SK-N-SH (cell line): ENCODE results near the gene EBF3. TPM values are rescaled to one million over a fixed set of nuclear protein-coding genes. Genes with fewer than 3 reads are reported as not detected.
A peak's percentile ranks its signal among the peaks of the same experiment; 100 is the strongest.

Source experiments
- CTCF ChIA-PET: fragments of 300-600, 350-600 bp; formaldehyde crosslinking; extraction: SDS; loops from one replicate; lab custom pipeline; 2021; lab: Yijun Ruan, JAX
- POLR2A ChIA-PET: fragments of 350-600 bp; sonication (Branson Sonifier 250); formaldehyde crosslinking; extraction: SDS; loops from one replicate; lab custom pipeline; 2020; ENCODE audit warnings: antibody characterized with exemption, inconsistent platforms; lab: Yijun Ruan, JAX
- DNase-seq: peaks from one replicate; pipeline ENCODE4 v3.0.0; 2012
- H2AFZ ChIP-seq: fragments of 200-600 bp; sonication (generic); 2 replicates; pipeline ENCODE4 v1.8.1; 2016; ENCODE audit warnings: antibody characterized with exemption, mild to moderate bottlenecking, low read depth
- H3F3A ChIP-seq: fragments of 200-600 bp; sonication (generic); replicated peaks from 2 replicates; pipeline ENCODE3; 2016; ENCODE audit warnings: antibody characterized with exemption, mild to moderate bottlenecking; ENCODE audit not compliant: insufficient read depth
- H3K27ac ChIP-seq, 2 experiments: fragments of 200-500 bp in 1 of 2; fragments of 200-600 bp in 1 of 2; sonication (Bioruptor generic) in 1 of 2; sonication (generic), shearing (Covaris generic) in 1 of 2; 2 replicates each; pipeline versions ENCODE4 v1.5.1 to v1.6.1; 2014 to 2016; ENCODE audit warnings: low read depth in 2 of 2, inconsistent platforms in 1 of 2, low read length in 1 of 2, mild to moderate bottlenecking in 1 of 2, mixed read lengths in 1 of 2
- H3K27me3 ChIP-seq: fragments of 200-600 bp; sonication (generic), shearing (Covaris generic); 2 replicates; pipeline ENCODE4 v1.6.1; 2016; ENCODE audit warnings: mixed run types; ENCODE audit not compliant: insufficient read depth
- H3K36me3 ChIP-seq, 2 experiments: fragments of 200-500 bp in 1 of 2; fragments of 200-600 bp in 1 of 2; sonication (Bioruptor generic) in 1 of 2; sonication (generic) in 1 of 2; replicated peaks in 1 of 2; 2 replicates each; pipeline versions ENCODE3 to v1.5.1; 2014 to 2016; ENCODE audit warnings: low read length in 1 of 2, mild to moderate bottlenecking in 1 of 2; ENCODE audit not compliant: insufficient read depth in 2 of 2, control insufficient read depth in 1 of 2
- H3K4me1 ChIP-seq, 2 experiments: fragments of 200-500 bp in 1 of 2; fragments of 200-600 bp in 1 of 2; sonication (Bioruptor generic) in 1 of 2; sonication (generic), shearing (Covaris generic) in 1 of 2; 2 replicates each; pipeline versions ENCODE4 v1.5.1 to v1.6.1; 2014 to 2016; ENCODE audit warnings: low read depth in 1 of 2, low read length in 1 of 2, mixed run types in 1 of 2; ENCODE audit not compliant: insufficient read depth in 2 of 2, control insufficient read depth in 1 of 2
- H3K4me2 ChIP-seq: fragments of 200-600 bp; sonication (generic), shearing (Covaris generic); 2 replicates; pipeline ENCODE4 v1.6.1; 2017; ENCODE audit warnings: mixed run types
- H3K4me3 ChIP-seq, 2 experiments: fragments of 200-500 bp in 1 of 2; fragments of 200-600 bp in 1 of 2; sonication (Bioruptor generic) in 1 of 2; sonication (generic), shearing (Covaris generic) in 1 of 2; 2 replicates each; pipeline versions ENCODE4 v1.5.1 to v1.8.1; 2014 to 2016; ENCODE audit warnings: low read depth in 2 of 2, inconsistent platforms in 1 of 2, low read length in 1 of 2, mild to moderate bottlenecking in 1 of 2, mixed read lengths in 1 of 2, moderate library complexity in 1 of 2
- H3K79me2 ChIP-seq: fragments of 200-600 bp; sonication (generic); 2 replicates; pipeline ENCODE4 v1.8.1; 2017; ENCODE audit warnings: mild to moderate bottlenecking; ENCODE audit not compliant: insufficient read depth
- H3K9ac ChIP-seq: fragments of 200-600 bp; sonication (generic); 2 replicates; pipeline ENCODE4 v1.6.1; 2017; ENCODE audit warnings: mixed run types
- H3K9me2 ChIP-seq: fragments of 200-600 bp; sonication (generic); 2 replicates; pipeline ENCODE4 v1.6.1; 2017; ENCODE audit warnings: mixed run types
- H3K9me3 ChIP-seq: fragments of 200-600 bp; sonication (generic); 2 replicates; pipeline ENCODE4 v1.6.1; 2017; ENCODE audit warnings: mixed run types, mild to moderate bottlenecking, moderate library complexity
- H4K20me1 ChIP-seq: fragments of 200-600 bp; sonication (generic); 2 replicates; pipeline ENCODE4 v1.6.1; 2017; ENCODE audit warnings: mild to moderate bottlenecking, mixed run types; ENCODE audit not compliant: insufficient read depth
- CHD2 ChIP-seq: fragments of 150-350 bp; IDR thresholded peaks from 2 replicates; pipeline ENCODE4 v1.6.1; 2018; ENCODE audit warnings: low read length; ENCODE audit not compliant: partially characterized antibody
- CTCF ChIP-seq: fragments of 200-600 bp; sonication (generic); IDR thresholded peaks from 2 replicates; pipeline ENCODE4 v1.6.1; 2017; ENCODE audit warnings: antibody characterized with exemption, mild to moderate bottlenecking, moderate library complexity
- ELF1 ChIP-seq: IDR thresholded peaks from 2 replicates; pipeline ENCODE4 v1.4.0; 2012
- EP300 ChIP-seq, 2 experiments: IDR thresholded peaks; 2 replicates each; pipeline versions ENCODE4 v1.4.0 to v1.6.1; 2012; ENCODE audit warnings: borderline replicate concordance in 1 of 2, low read depth in 1 of 2, low read length in 1 of 2
- FOXM1 ChIP-seq: IDR thresholded peaks from 2 replicates; pipeline ENCODE4 v1.4.0; 2012; ENCODE audit warnings: low read depth, mild to moderate bottlenecking
- GABPA ChIP-seq: IDR thresholded peaks from 2 replicates; pipeline ENCODE4 v1.4.0; 2012; ENCODE audit warnings: low read depth, mild to moderate bottlenecking
- GATA2 ChIP-seq: sonication (generic); formaldehyde crosslinking; IDR thresholded peaks from 2 replicates; pipeline ENCODE4 v1.5.0; 2020; ENCODE audit warnings: mild to moderate bottlenecking, missing genetic modification reagents
- MEF2A ChIP-seq: IDR thresholded peaks from 2 replicates; pipeline ENCODE4 v1.4.0; 2012; ENCODE audit warnings: low read depth, borderline replicate concordance
- MXI1 ChIP-seq: IDR thresholded peaks from 2 replicates; pipeline ENCODE4 v1.6.1; 2012; ENCODE audit warnings: mild to moderate bottlenecking, low read depth, low read length, improper control_type of control experiment
- POLR2AphosphoS5 ChIP-seq: IDR thresholded peaks from 2 replicates; pipeline ENCODE4 v1.6.1; 2012; ENCODE audit warnings: low read depth, low read length
- RAD21 ChIP-seq: IDR thresholded peaks from 2 replicates; pipeline ENCODE4 v1.6.1; 2012; ENCODE audit warnings: mild to moderate bottlenecking, low read length
- RCOR1 ChIP-seq: fragments of 150-350 bp; IDR thresholded peaks from 2 replicates; pipeline ENCODE4 v1.6.1; 2017; ENCODE audit warnings: antibody characterized with exemption, low read length
- RXRA ChIP-seq: IDR thresholded peaks from 2 replicates; pipeline ENCODE4 v1.4.0; 2012; ENCODE audit warnings: low read depth, mild to moderate bottlenecking, borderline replicate concordance
- SMC3 ChIP-seq: IDR thresholded peaks from 2 replicates; pipeline ENCODE4 v1.6.1; 2012; ENCODE audit warnings: low read depth, low read length, improper control_type of control experiment
- TEAD4 ChIP-seq: IDR thresholded peaks from 2 replicates; pipeline ENCODE4 v1.4.0; 2012; ENCODE audit warnings: mild to moderate bottlenecking, borderline replicate concordance; ENCODE audit not compliant: insufficient read depth
- USF2 ChIP-seq: fragments of 150-350 bp; IDR thresholded peaks from 2 replicates; pipeline ENCODE4 v1.6.1; 2017; ENCODE audit warnings: antibody characterized with exemption, low read length, low read depth, borderline replicate concordance
- WGBS: methylation state at CpG from one replicate; pipeline ENCODE4 v1.1.6; 2017; ENCODE audit warnings: low lambda C conversion rate; 5-methylcytosine and 5-hydroxymethylcytosine counted together
- polyA plus RNA-seq, 3 experiments: library from polyadenylated mRNA; depleted of rRNA; stranded (reverse); fragments of >200 nt; gene quantifications; 2 replicates each; pipeline ENCODE4 v1.2.3, GENCODE V29; 2012
- TF ChIP-seq, protein P1 (sequence below): fragments of 150-350 bp; IDR thresholded peaks from 2 replicates; pipeline ENCODE4 v1.6.1; 2016; ENCODE audit warnings: mild to moderate bottlenecking, low read depth, low read length
- TF ChIP-seq, protein P2 (sequence below): IDR thresholded peaks from 2 replicates; pipeline ENCODE4 v1.4.0; 2012; ENCODE audit warnings: low read depth, borderline replicate concordance
- TF ChIP-seq, protein P3 (sequence below): IDR thresholded peaks from 2 replicates; pipeline ENCODE4; 2012

Gene EBF3
- polyA plus RNA-seq, 1 of the 3 experiments (the other 2 are of a cell fraction): not detected

- Histone ChIP-seq H3K27me3 (peaks cover 65% of the 10 kb centered on the region), H4K20me1 (no peaks in the 10 kb centered on the region), H3K4me2 (no peak overlapping the region), H3K27ac (no peak overlapping the region), H3K4me3 (no peak overlapping the region), H2AFZ (no peak overlapping the region), H3K4me1 (peaks cover 0 to 6% of the 10 kb centered on the region in 2 experiments; a peak in 2 of 4 replicates), H3K36me3 (no peaks in the 10 kb centered on the region), H3K9ac (no peak overlapping the region), H3F3A (peaks cover 3% of the 10 kb centered on the region)
- DNase-seq: peak; percentile 20
- ChIA-PET CTCF (interaction anchor here (4.7 to 5.3 kb wide), 2 partner anchors 79 to 932 kb away, joined by 35 read pairs; no protein-coding TSS in a partner anchor), POLR2A (no interaction called here)
- TF ChIP-seq SMC3 (no peak), CHD2 (no peak), CTCF (no peak), RAD21 (no peak), FOXM1 (no peak), RCOR1 (no peak), GABPA (no peak)
- TF ChIP-seq, protein P1, sequence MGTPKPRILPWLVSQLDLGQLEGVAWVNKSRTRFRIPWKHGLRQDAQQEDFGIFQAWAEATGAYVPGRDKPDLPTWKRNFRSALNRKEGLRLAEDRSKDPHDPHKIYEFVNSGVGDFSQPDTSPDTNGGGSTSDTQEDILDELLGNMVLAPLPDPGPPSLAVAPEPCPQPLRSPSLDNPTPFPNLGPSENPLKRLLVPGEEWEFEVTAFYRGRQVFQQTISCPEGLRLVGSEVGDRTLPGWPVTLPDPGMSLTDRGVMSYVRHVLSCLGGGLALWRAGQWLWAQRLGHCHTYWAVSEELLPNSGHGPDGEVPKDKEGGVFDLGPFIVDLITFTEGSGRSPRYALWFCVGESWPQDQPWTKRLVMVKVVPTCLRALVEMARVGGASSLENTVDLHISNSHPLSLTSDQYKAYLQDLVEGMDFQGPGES: no peak
- TF ChIP-seq, protein P2, sequence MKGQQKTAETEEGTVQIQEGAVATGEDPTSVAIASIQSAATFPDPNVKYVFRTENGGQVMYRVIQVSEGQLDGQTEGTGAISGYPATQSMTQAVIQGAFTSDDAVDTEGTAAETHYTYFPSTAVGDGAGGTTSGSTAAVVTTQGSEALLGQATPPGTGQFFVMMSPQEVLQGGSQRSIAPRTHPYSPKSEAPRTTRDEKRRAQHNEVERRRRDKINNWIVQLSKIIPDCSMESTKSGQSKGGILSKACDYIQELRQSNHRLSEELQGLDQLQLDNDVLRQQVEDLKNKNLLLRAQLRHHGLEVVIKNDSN: no peak
- TF ChIP-seq, all 33 proteins: peak for 0
- 91% methylated on average over 11 of the region's 28 CpGs for WGBS
- Histone ChIP-seq H3K9me3 (no peaks in the 10 kb centered on the region), H3K79me2 (no peaks in the 10 kb centered on the region), H3K9me2 (no peaks in the 10 kb centered on the region)
These were observed 3.5 kb upstream of the EBF3 start for GRCh38 chr10:129967579-129968019.

DNA sequence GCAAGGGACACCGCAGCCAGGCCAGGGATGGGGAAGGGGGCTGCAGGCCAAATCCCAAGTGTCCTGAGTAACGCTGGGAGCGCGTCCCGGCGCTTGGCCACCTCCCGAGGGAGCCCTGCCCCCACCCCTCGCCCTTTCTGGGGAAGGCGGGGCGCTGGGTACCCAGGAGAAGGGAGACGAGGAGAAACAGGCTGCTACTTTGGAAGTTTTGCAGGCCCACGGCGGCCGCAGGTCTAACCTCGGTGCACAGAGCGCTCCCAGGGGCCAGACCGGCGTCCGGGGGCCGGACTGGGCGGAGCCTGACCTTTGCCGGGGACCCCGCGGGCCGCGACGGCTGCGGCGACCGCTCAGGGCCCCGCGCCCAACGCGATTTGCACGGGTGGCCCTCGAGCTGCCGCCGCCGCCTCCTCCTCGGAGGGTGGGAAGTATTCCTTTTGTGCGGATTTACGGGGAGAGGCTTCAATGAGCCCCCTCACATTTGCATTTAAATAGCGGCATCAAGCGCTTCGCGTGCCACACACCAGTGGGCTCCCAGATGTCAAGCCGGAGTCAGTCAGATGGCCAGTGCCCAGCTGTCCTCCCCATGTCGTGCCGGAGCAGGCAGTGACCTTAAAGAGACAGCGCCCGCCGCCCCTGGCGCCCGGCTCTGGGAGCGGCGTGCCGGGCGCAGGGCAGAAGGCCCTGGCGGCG is 3.0 kb upstream of the EBF3 start:
- CTCF ChIA-PET: interaction anchor here (1.5 to 5.3 kb wide), 4 partner anchors 79 to 935 kb away, joined by 4 to 35 read pairs (median 22); no protein-coding TSS in a partner anchor
- no peak overlapping the region for H3K4me3 ChIP-seq
- no peaks in the 10 kb centered on the region for H3K36me3 ChIP-seq
- H2AFZ ChIP-seq: no peak overlapping the region
- H3K4me1 ChIP-seq: peaks cover 0 to 6% of the 10 kb centered on the region in 2 experiments; a peak in 2 of 4 replicates
- no peaks in the 10 kb centered on the region for H4K20me1 ChIP-seq
- H3K9me2 ChIP-seq: no peaks in the 10 kb centered on the region
- POLR2A ChIA-PET: no interaction called here
- H3K9ac ChIP-seq: no peak overlapping the region
- no peaks in the 10 kb centered on the region for H3K79me2 ChIP-seq
- peaks cover 3% of the 10 kb centered on the region for H3F3A ChIP-seq
- H3K9me3 ChIP-seq: no peaks in the 10 kb centered on the region
- WGBS: 79% methylated on average over 8 of the region's 60 CpGs
- H3K27me3 ChIP-seq: peaks cover 64% of the 10 kb centered on the region
- no peak for DNase-seq
- H3K4me2 ChIP-seq: no peak overlapping the region
- no peak overlapping the region for H3K27ac ChIP-seq
- TF ChIP-seq TEAD4 (no peak), FOXM1 (no peak), EP300 (IDR thresholded peaks at IDR 0.05; ENCODE audit: borderline replicate concordance in 1 of 2, low read depth in 1 of 2, low read length in 1 of 2) (no peak), RXRA (no peak), RAD21 (no peak), CHD2 (no peak), ELF1 (no peak), MXI1 (no peak), MEF2A (no peak), GABPA (no peak), USF2 (no peak), POLR2AphosphoS5 (no peak), GATA2 (CRISPR knock-in tag) (no peak)
- TF ChIP-seq, protein P3, sequence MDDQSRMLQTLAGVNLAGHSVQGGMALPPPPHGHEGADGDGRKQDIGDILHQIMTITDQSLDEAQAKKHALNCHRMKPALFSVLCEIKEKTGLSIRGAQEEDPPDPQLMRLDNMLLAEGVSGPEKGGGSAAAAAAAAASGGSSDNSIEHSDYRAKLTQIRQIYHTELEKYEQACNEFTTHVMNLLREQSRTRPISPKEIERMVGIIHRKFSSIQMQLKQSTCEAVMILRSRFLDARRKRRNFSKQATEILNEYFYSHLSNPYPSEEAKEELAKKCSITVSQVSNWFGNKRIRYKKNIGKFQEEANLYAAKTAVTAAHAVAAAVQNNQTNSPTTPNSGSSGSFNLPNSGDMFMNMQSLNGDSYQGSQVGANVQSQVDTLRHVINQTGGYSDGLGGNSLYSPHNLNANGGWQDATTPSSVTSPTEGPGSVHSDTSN: no peak
- TF ChIP-seq, protein P2: no peak
